ENCODE results near the gene FRMD8.

- TF ChIP-seq CTCF (IDR thresholded peaks at IDR 0.05) (no peak), POLR2A (IDR thresholded peaks at IDR 0.05) (no peak)
Measured at GRCh38 chr11:65402790-65403189, 16.4 kb downstream of the FRMD8 start.
